CD4-positive, alpha-beta T cell (primary cell): Measurements from ENCODE around the gene RNF144A. TPM values are rescaled to one million over a fixed set of nuclear protein-coding genes. Genes with fewer than 3 reads are reported as not detected.

Experiments used
- ATAC-seq: fragments of 200-7000 bp; cut with Tn5 transposase; one replicate; pipeline ENCODE4 v1.10.0; 2022; ENCODE audit warnings: mild to moderate bottlenecking; ENCODE audit not compliant: poor library complexity
- CTCF ChIA-PET: fragments of 350-600 bp; sonication (Branson Sonifier 250); formaldehyde crosslinking; loops from one replicate; lab custom pipeline; 2021; ENCODE audit warnings: antibody characterized with exemption, inconsistent platforms; lab: Charles Lee
- POLR2A ChIA-PET: fragments of 350-600 bp; sonication (Branson Sonifier 250); formaldehyde crosslinking; loops from one replicate; lab custom pipeline; 2021; ENCODE audit warnings: antibody characterized with exemption, inconsistent platforms; lab: Charles Lee
- DNase-seq, 14 experiments: peaks; one replicate each; pipeline ENCODE4 v3.0.0-alpha.2; 2013 to 2020; ENCODE audit warnings: mixed read lengths in 2 of 14
- H3K27ac ChIP-seq, 2 donors: one replicate each; pipeline versions ENCODE4 v1.5.1 to v1.7.0; 2013; ENCODE audit warnings: low read length in 2 of 2, low read depth in 1 of 2, mild to moderate bottlenecking in 1 of 2
- H3K27me3 ChIP-seq, 2 experiments: 1 replicate in 1 of 2; 2 replicates in 1 of 2; pipeline versions ENCODE4 v1.6.1 to v1.7.0; 2013; ENCODE audit warnings: low read length in 2 of 2, control low read depth in 1 of 2, mild to moderate bottlenecking in 1 of 2, moderate library complexity in 1 of 2; ENCODE audit not compliant: insufficient read depth in 2 of 2, control insufficient read depth in 1 of 2
- H3K36me3 ChIP-seq: one replicate; pipeline ENCODE4 v1.6.1; 2013; ENCODE audit warnings: low read length, control low read depth; ENCODE audit not compliant: insufficient read depth
- H3K4me1 ChIP-seq: one replicate; pipeline ENCODE4 v1.6.1; 2013; ENCODE audit warnings: low read length, control low read depth; ENCODE audit not compliant: insufficient read depth
- H3K4me3 ChIP-seq: one replicate; pipeline ENCODE4 v1.5.1; 2013; ENCODE audit warnings: mild to moderate bottlenecking, low read length, moderate library complexity
- H3K9me3 ChIP-seq, 2 experiments: 1 replicate in 1 of 2; 2 replicates in 1 of 2; pipeline versions ENCODE4 v1.6.1 to v1.7.0; 2013; ENCODE audit warnings: low read length in 2 of 2, mild to moderate bottlenecking in 2 of 2, control low read depth in 1 of 2, moderate library complexity in 1 of 2; ENCODE audit not compliant: control insufficient read depth in 1 of 2, insufficient read depth in 1 of 2
- H3K27ac Mint-ChIP-seq: one replicate; pipeline ENCODE4 v1.8.0; 2020; ENCODE audit warnings: mixed read lengths
- H3K27me3 Mint-ChIP-seq: one replicate; pipeline ENCODE4 v1.8.0; 2021; ENCODE audit warnings: mixed read lengths
- H3K36me3 Mint-ChIP-seq: one replicate; pipeline ENCODE4 v1.8.0; 2021; ENCODE audit warnings: low read depth, mixed read lengths
- H3K4me1 Mint-ChIP-seq: one replicate; pipeline ENCODE4 v1.8.0; 2021; ENCODE audit warnings: low read depth, mixed read lengths
- H3K4me3 Mint-ChIP-seq: one replicate; pipeline ENCODE4 v1.8.0; 2020; ENCODE audit warnings: mild to moderate bottlenecking, mixed read lengths
- H3K9me3 Mint-ChIP-seq: one replicate; pipeline ENCODE4 v1.8.0; 2020; ENCODE audit warnings: mixed read lengths
- intact Hi-C, 2 experiments: fragments of 100-400 bp; cut with DNase I in 1 of 2; cut with micrococcal nuclease in 1 of 2; formaldehyde crosslinking; loops; one replicate each; pipeline versions ENCODE4 v1.15.1 to v1.9.0; 2023 to 2025; cut with DNase I, micrococcal nuclease
- total RNA-seq, 174 experiments: library from RNA in 2 of 174; stranded (reverse) in 2 of 174; gene quantifications; one replicate each; pipeline ENCODE4 v1.2.3 and lab custom pipeline; 2021 to 2026
- TF ChIP-seq, protein P1 (sequence below): fragments of 200-600 bp; IDR thresholded peaks from one replicate; pipeline ENCODE4 v1.8.0; 2022; ENCODE audit warnings: antibody characterized with exemption, mild to moderate bottlenecking

The RNF144A gene
- total RNA-seq, 2 experiments from 2014 or later, result 39.0 to 40.1 TPM

- ATAC-seq, result peak; percentile 86
- no peaks in the 10 kb centered on the region for H3K27me3 ChIP-seq
- Mint-ChIP-seq H3K4me1 (peaks cover 37% of the 10 kb centered on the region), H3K27ac (peak overlapping the region; percentile 38), H3K36me3 (peaks cover 77% of the 10 kb centered on the region), H3K4me3 (no peak overlapping the region), H3K27me3 (no peaks in the 10 kb centered on the region), H3K9me3 (no peaks in the 10 kb centered on the region)
- no peak overlapping the region for H3K4me3 ChIP-seq
- H3K27ac ChIP-seq, result no peak overlapping the region
- no peaks in the 10 kb centered on the region for H3K9me3 ChIP-seq
- DNase-seq, result peak; percentile 36 to 81 (median 59)
- ChIA-PET POLR2A (interaction anchor here (0.6 to 2.0 kb wide), 3 partner anchors 10 to 148 kb away, joined by 3 to 8 read pairs (median 7); no protein-coding TSS in a partner anchor), CTCF (interaction anchor here (1.2 to 2.1 kb wide), 4 partner anchors 15 to 150 kb away, joined by 4 to 9 read pairs (median 4); no protein-coding TSS in a partner anchor)
- peaks cover 11% of the 10 kb centered on the region for H3K4me1 ChIP-seq
- intact Hi-C loops, result loop anchor here (1.0 to 5.0 kb wide), 5 partner anchors 48 to 1643 kb away; no protein-coding TSS in a partner anchor
- TF ChIP-seq, protein P1, sequence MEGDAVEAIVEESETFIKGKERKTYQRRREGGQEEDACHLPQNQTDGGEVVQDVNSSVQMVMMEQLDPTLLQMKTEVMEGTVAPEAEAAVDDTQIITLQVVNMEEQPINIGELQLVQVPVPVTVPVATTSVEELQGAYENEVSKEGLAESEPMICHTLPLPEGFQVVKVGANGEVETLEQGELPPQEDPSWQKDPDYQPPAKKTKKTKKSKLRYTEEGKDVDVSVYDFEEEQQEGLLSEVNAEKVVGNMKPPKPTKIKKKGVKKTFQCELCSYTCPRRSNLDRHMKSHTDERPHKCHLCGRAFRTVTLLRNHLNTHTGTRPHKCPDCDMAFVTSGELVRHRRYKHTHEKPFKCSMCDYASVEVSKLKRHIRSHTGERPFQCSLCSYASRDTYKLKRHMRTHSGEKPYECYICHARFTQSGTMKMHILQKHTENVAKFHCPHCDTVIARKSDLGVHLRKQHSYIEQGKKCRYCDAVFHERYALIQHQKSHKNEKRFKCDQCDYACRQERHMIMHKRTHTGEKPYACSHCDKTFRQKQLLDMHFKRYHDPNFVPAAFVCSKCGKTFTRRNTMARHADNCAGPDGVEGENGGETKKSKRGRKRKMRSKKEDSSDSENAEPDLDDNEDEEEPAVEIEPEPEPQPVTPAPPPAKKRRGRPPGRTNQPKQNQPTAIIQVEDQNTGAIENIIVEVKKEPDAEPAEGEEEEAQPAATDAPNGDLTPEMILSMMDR, result peak; percentile 97
- H3K36me3 ChIP-seq, result peaks cover 15% of the 10 kb centered on the region
Measured at GRCh38 chr2:7044253-7045250, 127.3 kb downstream of the RNF144A start.

- TF ChIP-seq, protein P1, result no peak
Measured at GRCh38 chr2:7045601-7046590, 128.7 kb downstream of the RNF144A start.

DNA sequence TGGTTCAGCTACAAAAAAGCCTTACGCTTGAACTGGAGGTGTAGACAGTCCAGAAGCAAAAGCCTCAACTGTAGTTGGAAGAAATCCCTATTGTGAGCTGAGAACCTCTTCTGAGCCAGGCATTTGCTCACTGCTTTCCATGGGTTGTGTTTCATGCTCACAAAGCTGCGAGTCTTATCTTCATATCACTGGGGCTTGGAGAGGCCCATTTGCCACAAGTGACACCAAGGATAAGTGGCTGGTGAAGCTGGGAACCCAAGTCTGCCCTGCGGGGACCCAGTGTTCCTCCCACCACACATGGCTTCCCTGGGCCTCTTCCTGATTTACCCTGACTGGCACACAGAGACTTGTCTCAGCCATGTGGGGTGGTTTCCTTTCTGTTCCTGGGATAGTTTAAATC lies 130.4 kb downstream of the RNF144A start:
- H3K27ac Mint-ChIP-seq, result no peak overlapping the region
- no peak overlapping the region for H3K4me3 Mint-ChIP-seq
- peaks cover 49% of the 10 kb centered on the region for H3K36me3 Mint-ChIP-seq
- Histone ChIP-seq H3K27me3 (no peaks in the 10 kb centered on the region), H3K27ac (no peak overlapping the region), H3K36me3 (peaks cover 5% of the 10 kb centered on the region), H3K4me3 (no peak overlapping the region), H3K9me3 (no peaks in the 10 kb centered on the region), H3K4me1 (peaks cover 11% of the 10 kb centered on the region)
- H3K27me3 Mint-ChIP-seq, result no peaks in the 10 kb centered on the region
- intact Hi-C loops, result no loop called here
- DNase-seq (no peak), ATAC-seq (no peak)
- ChIA-PET CTCF (no interaction called here), POLR2A (interaction anchor here (2.1 kb wide), 1 partner anchor 10 kb away, joined by 7 read pairs; no protein-coding TSS in a partner anchor)
- TF ChIP-seq, protein P1, result no peak
- H3K9me3 Mint-ChIP-seq, result no peaks in the 10 kb centered on the region
- peaks cover 44% of the 10 kb centered on the region for H3K4me1 Mint-ChIP-seq

More at GRCh38 chr2:7045601-7046590, 128.7 kb downstream of the RNF144A start:
- Histone ChIP-seq H3K4me3 (no peak overlapping the region), H3K9me3 (no peaks in the 10 kb centered on the region), H3K27me3 (no peaks in the 10 kb centered on the region), H3K4me1 (peaks cover 11% of the 10 kb centered on the region), H3K36me3 (peaks cover 5% of the 10 kb centered on the region), H3K27ac (no peak overlapping the region)
- no peak for DNase-seq
- Mint-ChIP-seq H3K4me1 (peaks cover 39% of the 10 kb centered on the region), H3K36me3 (peaks cover 64% of the 10 kb centered on the region), H3K27ac (no peak overlapping the region), H3K4me3 (no peak overlapping the region), H3K9me3 (no peaks in the 10 kb centered on the region), H3K27me3 (no peaks in the 10 kb centered on the region)
- ATAC-seq, result no peak
- POLR2A ChIA-PET, result interaction anchor here (0.6 to 1.7 kb wide), 2 partner anchors 9 to 149 kb away, joined by 3 to 8 read pairs; no protein-coding TSS in a partner anchor
- CTCF ChIA-PET, result no interaction called here
- intact Hi-C loops, result loop anchor here in 1 of 2 experiments (2.0 kb wide), 1 partner anchor 219 kb away; no protein-coding TSS in a partner anchor
